Measurements from ENCODE around the gene RGS13.

The RGS13 gene

DNA sequence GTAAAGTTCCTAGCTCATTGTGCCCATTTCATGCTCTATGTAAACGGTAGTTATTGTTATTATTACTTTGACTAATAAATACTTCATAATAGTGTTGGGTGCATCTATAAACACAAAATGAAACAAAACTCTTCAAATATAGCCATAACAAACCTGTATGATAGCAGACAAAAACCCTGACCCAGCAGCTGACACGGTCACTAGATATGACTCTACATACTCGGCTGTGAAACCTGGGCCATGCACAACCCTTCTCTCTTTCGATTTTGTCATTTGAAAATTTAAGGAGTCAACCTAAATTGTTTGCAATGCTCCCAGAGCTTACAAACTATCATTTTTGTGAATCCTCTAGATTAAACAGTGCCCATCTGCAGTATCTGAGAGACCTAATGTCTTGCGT is 8.0 kb upstream of the RGS13 start:
- DNase-seq: no peak

DNA sequence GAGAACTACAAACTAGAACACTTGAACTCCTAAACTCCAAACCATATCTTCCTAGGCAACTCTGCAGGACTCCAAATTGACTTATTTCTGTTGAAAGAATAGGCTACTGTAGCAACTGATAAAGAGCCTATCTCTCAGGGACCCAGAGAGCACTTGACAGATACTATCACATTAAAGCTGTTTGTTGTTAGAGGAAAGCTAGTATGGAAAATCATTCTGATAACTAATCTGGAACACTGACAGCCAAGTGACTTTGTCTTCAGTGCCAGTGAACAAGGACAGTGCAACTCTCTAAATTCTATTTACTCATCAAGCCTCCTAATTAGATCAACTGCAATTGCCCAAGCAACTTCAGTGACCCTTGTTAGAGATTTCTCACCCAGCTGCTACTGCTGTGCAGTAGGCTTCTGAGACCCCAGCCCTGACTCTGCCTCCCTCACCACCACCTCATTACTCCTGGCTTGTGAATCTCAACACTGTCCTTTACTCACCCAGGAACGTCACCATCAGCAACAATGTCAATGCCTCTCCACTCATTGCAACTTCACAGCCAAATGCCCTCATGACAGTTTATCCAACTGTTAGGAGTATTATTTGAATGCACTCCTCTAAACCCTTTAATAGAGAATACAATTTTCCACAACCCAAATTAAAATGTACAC is 7.4 kb upstream of the RGS13 start:
- no peak for DNase-seq

DNA sequence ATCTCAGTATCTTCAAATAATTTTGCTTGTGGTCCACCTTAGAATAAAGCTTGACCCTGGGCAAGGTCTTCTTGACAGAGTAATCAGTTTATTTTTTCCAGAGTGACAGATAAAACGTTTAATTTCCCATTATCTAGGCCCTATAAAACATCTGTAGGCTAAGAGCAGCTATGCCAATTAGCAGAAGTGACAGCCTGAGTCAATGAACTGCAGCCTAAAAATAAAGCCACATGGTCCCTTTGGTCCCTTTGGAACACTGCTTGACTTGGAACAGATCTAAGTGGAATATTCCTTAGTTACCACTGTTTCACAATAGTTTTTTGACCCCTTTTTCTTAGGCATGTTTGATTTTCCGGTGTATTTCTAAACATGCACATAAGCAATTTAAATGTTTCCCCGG is 6.3 kb upstream of the RGS13 start:
- no peak for DNase-seq

- DNase-seq: no peak
These were observed 5.2 kb upstream of the RGS13 start for GRCh38 chr1:192630521-192631287.

DNA sequence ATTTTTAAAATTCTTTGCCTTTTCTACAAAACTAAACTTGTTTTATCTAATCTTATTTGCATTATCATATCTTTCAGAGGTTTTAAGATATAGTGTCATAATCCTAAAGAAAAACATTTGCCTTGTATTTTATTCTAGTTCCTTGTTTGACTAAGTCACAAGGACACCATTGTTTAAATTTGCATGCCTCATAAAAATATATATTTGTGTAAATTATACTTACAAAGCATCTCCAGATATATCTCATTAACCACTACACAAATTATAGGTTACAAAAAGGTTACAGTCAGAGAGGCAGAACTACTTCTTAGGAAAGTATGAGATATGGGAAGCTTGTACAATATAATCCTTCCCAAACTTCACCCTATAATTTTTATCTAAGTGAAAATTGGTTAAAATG is 4.2 kb upstream of the RGS13 start:
- no peak for DNase-seq

- DNase-seq: no peak
These were observed 3.8 kb upstream of the RGS13 start for GRCh38 chr1:192632188-192632587.

DNA sequence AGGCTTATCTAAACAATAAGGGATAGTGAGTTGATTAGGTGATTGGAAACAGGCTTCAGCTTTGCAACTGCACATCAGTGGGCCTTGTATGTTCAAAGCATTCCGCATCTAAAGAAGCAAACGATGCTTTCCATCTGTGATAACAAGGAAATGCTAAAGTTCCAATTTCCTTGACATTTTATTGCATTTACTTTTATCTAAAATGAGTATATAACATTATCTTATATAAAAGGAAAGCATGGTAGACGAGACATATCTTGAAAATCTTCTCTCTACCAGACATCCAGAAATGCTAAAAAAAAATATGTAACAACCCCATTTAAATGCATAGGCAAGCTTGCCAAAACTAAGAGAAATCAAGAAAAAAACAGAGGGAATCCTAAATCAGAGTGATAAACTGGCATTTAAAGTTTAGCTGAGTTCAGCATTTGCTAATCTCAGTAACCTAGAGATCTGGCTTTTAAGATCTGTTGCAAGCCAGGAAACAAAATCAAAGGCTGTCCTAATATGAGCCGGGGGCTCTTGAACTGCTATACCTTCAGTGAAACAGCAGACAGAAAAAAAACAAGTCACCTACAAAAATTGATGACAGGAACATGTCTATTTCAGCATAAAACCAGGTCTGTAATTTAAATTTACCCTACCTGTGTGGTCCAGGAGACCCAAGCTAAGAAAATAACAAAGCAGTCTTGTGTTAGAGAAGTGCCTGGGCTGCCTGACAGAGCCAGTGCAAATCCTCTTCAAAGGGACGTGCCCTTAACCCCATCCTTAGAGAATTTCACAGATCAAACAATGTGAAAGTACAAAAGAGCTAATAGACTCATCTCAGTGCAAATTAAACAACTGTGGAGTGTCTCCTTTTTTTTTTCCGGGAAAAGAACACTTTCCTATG is 3.1 kb upstream of the RGS13 start:
- DNase-seq: no peak

DNA sequence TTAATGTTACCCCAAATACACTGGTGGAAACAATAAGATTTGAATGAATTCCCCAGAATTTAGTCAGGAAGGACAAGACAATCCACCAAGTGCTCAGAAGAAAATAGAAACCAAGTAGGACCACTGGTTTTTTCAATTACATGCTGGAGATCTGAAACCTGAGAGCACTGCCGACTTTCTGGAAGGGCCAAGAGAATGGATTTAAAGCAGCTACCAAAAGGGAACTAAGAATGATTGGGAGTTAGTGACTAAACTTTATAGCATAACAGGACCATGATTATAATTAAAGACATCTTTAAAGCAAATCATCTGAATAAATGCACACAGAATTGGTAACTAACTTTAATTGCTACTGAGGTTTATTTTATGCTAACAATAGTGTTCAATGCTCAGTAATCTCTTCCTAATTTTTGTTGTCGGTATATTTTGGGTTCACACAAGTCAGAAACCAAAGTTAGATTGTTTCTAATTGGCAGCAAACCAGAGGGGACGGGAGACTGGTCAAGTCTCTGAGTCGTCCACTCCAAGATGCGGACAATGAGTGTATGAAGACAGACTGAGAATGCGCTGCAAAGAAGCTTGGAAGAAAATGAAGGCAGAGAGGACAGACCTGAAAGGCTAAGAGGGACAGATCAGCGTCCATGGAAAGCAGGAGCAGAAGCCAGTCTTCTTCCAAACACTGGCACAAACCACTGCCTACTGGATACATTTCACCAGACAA is 2.3 kb upstream of the RGS13 start:
- no peak for DNase-seq

GRCh38 chr1:192635041-192635440 is 906 bp upstream of the RGS13 start:
- no peak for DNase-seq

DNA sequence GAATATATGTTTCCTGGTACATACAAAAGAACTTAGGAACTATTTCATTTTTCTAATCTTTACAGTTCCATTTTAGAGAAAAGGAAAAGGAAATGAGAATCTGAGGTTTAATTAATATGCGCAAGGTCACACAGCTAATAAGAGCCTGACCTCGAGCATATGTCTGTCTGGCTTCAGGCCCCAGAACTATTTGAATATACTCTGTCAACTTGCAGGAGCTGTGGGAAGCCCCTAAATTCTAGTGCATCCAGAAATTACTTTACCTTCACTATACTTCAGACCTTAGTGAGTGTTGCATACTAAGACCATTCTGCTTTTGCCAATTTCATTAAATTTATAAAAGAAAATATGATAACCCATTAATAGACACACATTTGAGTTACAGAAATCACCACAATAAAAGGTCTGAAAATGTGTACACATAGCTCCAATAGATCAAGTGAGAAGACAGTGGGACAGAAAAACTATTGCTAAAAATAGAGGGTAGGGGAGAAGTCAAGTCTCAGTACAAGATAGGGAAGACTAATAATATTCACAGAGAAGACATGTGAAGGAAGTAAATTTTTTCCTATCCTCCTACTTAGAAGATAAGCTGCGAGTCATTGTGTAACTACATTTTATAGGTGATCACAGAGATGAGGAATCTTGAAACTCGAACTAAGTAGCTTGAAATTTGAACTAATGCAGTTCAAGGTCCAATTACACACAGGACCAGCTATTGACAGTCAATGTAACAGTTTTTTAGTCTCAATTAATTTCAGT is 3.8 kb downstream of the RGS13 start:
- DNase-seq: no peak

DNA sequence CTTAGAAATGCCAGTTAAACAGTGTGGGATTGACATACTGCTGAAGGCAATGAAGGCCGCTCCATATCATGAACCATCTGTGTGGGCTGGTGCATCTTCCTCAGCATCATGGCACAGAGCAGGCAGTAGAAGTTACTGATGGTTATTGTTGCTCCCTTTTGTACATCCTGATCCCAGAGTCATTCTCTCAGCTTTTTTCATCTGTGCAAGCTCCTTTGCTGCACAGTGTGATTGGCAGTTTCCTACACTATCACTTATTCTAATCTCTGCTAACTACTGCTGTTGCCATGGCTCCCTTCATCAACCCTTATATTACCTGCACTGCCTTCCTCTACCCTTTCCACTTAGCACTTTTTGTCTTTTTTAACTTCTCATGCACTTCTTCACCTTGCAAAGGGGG is 16.2 kb downstream of the RGS13 start:
- DNase-seq: no peak

- no peak for DNase-seq
These were observed 18.2 kb downstream of the RGS13 start for GRCh38 chr1:192654120-192654519.

DNA sequence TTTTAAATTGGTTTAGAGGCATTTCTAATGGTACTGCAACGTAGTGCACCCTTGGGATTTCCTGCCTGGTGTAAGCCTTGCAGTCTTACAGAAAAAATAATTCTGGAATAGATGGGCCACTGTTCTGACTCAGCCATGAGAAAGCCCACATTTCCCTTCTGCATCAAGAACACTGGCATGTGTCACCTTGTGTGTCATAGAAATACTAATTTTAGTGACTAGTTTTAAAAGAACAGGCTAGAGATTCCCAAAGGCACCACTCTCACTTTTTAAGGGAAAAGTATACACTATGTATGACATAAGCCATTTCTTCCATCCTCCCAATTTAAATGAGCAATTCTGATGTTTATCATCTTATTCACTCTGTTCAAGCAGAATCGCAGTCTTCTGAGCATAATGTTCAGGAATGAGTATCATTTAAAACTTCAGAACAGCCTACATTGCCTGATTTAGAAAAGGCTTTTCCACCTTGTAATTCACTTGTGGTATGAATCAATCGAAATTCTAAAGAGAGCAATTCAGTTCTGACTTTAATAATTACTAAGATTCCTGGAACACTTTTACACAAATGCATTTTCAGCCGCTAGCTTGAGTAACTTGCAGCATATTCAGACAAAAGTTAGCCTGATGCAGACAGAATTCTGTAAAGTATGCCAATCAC is 18.8 kb downstream of the RGS13 start:
- DNase-seq: no peak

DNA sequence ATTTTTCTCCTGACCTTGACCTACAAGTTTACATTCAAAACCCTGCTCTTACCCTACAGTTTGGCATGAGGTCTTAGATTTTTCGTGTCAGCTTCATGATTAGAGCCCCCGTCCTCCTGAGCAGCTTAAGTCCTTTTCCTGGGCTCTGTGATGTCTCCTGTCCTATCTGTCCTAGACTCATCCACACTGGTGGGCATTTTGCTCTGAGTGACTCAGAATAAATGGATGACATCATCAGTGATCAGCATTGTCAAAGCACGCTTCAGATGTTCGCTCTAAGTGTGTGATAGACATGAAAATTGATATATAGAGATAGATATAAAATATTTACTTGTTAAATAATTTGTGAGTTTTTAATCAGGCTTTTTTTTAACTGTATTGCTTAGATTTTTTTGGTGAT is 21.8 kb downstream of the RGS13 start:
- no peak for DNase-seq

GRCh38 chr1:192658255-192658654 is 22.3 kb downstream of the RGS13 start:
- no peak for DNase-seq

- DNase-seq: no peak
These were observed 24.7 kb downstream of the RGS13 start for GRCh38 chr1:192660613-192661012.

- no peak for DNase-seq
These were observed 32.5 kb downstream of the RGS13 start for GRCh38 chr1:192668409-192668983.

DNA sequence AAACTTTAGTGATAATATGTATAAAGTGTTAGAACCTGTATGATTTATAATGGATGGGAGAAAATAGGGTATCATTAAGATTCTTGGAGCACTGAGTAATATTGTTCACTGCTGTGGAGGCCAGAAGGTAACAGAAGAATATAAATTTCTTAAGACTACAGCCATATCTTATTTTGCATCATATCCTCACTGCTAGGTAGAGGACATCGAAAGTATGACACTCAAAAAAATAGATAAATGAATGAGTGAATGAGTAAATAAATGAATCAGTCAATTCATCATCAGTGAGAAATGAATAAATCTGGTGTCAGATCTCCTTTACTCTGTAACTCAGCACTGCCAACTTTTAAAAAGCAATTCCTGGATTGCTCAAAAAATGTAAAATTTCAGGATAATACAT is 33.2 kb downstream of the RGS13 start:
- no peak for DNase-seq

GRCh38 chr1:192675716-192676115 is 39.8 kb downstream of the RGS13 start:
- no peak for DNase-seq

DNA sequence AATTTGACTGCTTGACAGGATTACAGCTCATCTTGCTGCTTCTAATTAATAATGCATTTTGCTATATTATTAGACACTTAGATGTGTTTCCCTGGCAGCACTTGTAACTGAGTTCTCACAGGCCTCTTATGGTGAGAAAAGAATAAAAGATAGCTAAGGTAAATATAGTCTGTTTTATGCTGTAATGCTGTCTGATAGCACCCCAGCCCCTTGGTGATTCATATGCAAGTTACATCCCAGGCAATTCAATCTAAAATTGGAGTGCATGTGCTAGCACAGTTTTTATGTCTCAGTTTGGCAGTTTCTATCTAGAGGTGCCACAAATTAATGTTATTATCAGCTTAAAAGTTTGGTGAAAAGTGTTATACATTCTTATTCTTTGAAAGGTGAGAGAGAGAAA is 42.2 kb downstream of the RGS13 start:
- DNase-seq: no peak

DNA sequence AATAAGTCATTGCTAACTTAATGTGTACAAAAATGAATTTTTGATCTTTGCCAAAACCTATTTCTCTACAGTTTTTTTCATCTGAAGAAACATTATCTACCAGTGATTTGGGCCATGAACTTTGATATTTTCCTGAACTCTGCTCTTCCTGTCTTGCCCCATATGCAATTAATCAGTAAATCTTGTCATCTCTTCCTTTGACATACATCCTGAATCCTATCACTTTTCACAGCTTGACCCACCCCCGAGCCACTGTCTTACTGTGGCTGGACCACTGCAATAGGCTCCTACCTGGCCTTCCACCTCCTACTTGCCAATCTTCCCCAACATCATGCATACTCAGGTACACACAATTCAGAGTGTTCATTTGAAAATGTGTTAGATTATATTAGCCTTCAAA is 46.4 kb downstream of the RGS13 start:
- no peak for DNase-seq
